ENCODE results near the gene RHD. TPM values are rescaled to one million over a fixed set of nuclear protein-coding genes. Genes with fewer than 3 reads are reported as not detected.
A peak's percentile ranks its signal among the peaks of the same experiment; 100 is the strongest.
"Not testable (repeated sequence)": the region's sequence is repeated elsewhere in the genome, so short reads cannot be mapped to it uniquely, and the experiment has no call there.

Gene RHD
- total RNA-seq (2014; rRNA removed; shearing (Covaris generic)), result 0.25 TPM in 1 of 2 replicates, not detected in the other
- polyA plus RNA-seq (2016; fragmentation: Nextera tagmentation; extraction: Ambion mirVana), result 0.32 and 0.33 TPM in 2 replicates

DNA sequence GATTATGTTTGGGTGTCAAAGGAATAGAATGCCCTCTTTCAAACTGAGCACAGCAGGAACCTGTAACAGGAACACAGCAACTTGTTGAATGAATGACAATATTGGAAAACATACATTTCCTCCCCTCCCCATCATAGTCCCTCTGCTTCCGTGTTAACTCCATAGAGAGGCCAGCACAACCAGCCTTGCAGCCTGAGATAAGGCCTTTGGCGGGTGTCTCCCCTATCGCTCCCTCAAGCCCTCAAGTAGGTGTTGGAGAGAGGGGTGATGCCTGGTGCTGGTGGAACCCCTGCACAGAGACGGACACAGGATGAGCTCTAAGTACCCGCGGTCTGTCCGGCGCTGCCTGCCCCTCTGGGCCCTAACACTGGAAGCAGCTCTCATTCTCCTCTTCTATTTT lies at the start of gene RHD:
RHD (plus strand) TSS at position 272 of the 400 bp plus-strand sequence; CDS start at position 311, 39 bp downstream.
- H3K27me3 ChIP-seq (replicated peaks; ENCODE audit: insufficient read depth); H3K9ac ChIP-seq; H3K36me3 ChIP-seq (ENCODE audit: low read depth); H3F3A ChIP-seq (ENCODE audit: insufficient read depth); H3K4me1 ChIP-seq (ENCODE audit: insufficient read depth); H2AFZ ChIP-seq; in situ Hi-C loops (cut with MboI); H3K79me2 ChIP-seq (ENCODE audit: insufficient read depth); H3K27ac ChIP-seq; H3K4me2 ChIP-seq (ENCODE audit: unreplicated experiment); H3K9me2 ChIP-seq (ENCODE audit: insufficient read depth); H4K20me1 ChIP-seq (ENCODE audit: insufficient read depth); DNase-seq; H3K9me3 ChIP-seq (ENCODE audit: low read depth); H3K4me3 ChIP-seq: not testable (repeated sequence)
- WGBS, 2 experiments (ENCODE audit: low coverage in 1 of 2, low lambda C conversion rate in 2 of 2, missing lambda C conversion rate in 2 of 2), result 79 to 98% methylated on average over 6 to 8 of the region's 8 CpGs

GRCh38 chr1:25222606-25223005 lies 49.7 kb upstream of the RHD start:
- no peak overlapping the region for H2AFZ ChIP-seq
- peaks cover 15% of the 10 kb centered on the region; the same call in 1 of the 2 replicates for H3K79me2 ChIP-seq (ENCODE audit: insufficient read depth)
- DNase-seq, result no peak
- no peaks in the 10 kb centered on the region for H3K9me3 ChIP-seq (ENCODE audit: low read depth)
- H3K4me3 ChIP-seq, result no peak overlapping the region
- H3K9ac ChIP-seq, result no peak overlapping the region
- H4K20me1 ChIP-seq (ENCODE audit: insufficient read depth), result no peaks in the 10 kb centered on the region
- peaks cover 53% of the 10 kb centered on the region for H3K36me3 ChIP-seq (ENCODE audit: low read depth)
- H3K4me1 ChIP-seq (ENCODE audit: insufficient read depth), result peaks cover 2% of the 10 kb centered on the region; the same call in 1 of the 2 replicates
- no peaks in the 10 kb centered on the region for H3K27me3 ChIP-seq (replicated peaks; ENCODE audit: insufficient read depth)
- H3K27ac ChIP-seq, result no peak overlapping the region
- H3K4me2 ChIP-seq (ENCODE audit: unreplicated experiment), result no peak overlapping the region
- 98 to 99% methylated on average over 4 of the region's 4 CpGs for WGBS, 2 experiments (ENCODE audit: low coverage in 1 of 2, low lambda C conversion rate in 2 of 2, missing lambda C conversion rate in 2 of 2)
- in situ Hi-C loops (cut with MboI), result no loop called here
- H3F3A ChIP-seq (ENCODE audit: insufficient read depth), result no peaks in the 10 kb centered on the region; the same call in 1 of the 2 replicates
- no peaks in the 10 kb centered on the region for H3K9me2 ChIP-seq (ENCODE audit: insufficient read depth)
- TF ChIP-seq EZH2phosphoT487 (IDR thresholded peaks at IDR 0.05; ENCODE audit: insufficient read depth, low read depth) (no peak), EZH2 (IDR thresholded peaks at IDR 0.05; ENCODE audit: insufficient read depth, poor library complexity, severe bottlenecking) (no peak)

DNA sequence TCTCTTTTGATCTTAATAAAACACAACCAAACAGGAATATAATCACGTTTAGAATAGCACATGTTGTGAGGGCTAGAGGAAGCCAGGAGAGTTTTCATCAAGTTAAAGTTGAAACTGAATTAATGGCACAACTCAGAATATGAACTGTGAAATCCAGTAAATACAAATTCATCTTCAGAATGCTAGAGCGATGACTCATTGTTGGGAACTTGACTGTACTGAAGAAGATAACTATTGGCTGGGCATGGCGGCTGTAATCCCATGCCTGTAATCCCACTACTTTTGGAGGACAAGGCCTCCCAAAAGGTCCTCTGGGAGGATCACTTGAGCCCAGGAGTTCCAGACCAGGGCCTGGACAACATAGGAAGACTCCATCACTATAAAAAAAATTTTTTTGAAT lies 48.8 kb upstream of the RHD start:
- Histone ChIP-seq H3K4me3 (no peak overlapping the region), H3K9me3 (ENCODE audit: low read depth) (no peaks in the 10 kb centered on the region), H3K4me1 (ENCODE audit: insufficient read depth) (peaks cover 10% of the 10 kb centered on the region), H2AFZ (no peak overlapping the region), H3K9ac (no peak overlapping the region), H3K27ac (no peak overlapping the region), H3K27me3 (replicated peaks; ENCODE audit: insufficient read depth) (no peaks in the 10 kb centered on the region), H3F3A (ENCODE audit: insufficient read depth) (peaks cover 6% of the 10 kb centered on the region; the same call in 1 of the 2 replicates), H3K4me2 (ENCODE audit: unreplicated experiment) (no peak overlapping the region), H4K20me1 (ENCODE audit: insufficient read depth) (no peaks in the 10 kb centered on the region), H3K36me3 (ENCODE audit: low read depth) (peaks cover 62% of the 10 kb centered on the region), H3K9me2 (ENCODE audit: insufficient read depth) (no peaks in the 10 kb centered on the region), H3K79me2 (ENCODE audit: insufficient read depth) (peaks cover 17% of the 10 kb centered on the region; the same call in 1 of the 2 replicates)
- no peak for TF ChIP-seq EZH2phosphoT487 (IDR thresholded peaks at IDR 0.05; ENCODE audit: insufficient read depth, low read depth)
- no peak for TF ChIP-seq EZH2 (IDR thresholded peaks at IDR 0.05; ENCODE audit: insufficient read depth, poor library complexity, severe bottlenecking)
- peak; percentile 68 for DNase-seq
- 65 to 66% methylated on average over 3 of the region's 3 CpGs for WGBS, 2 experiments (ENCODE audit: low coverage in 1 of 2, low lambda C conversion rate in 2 of 2, missing lambda C conversion rate in 2 of 2)
- in situ Hi-C loops (cut with MboI), result no loop called here

DNA sequence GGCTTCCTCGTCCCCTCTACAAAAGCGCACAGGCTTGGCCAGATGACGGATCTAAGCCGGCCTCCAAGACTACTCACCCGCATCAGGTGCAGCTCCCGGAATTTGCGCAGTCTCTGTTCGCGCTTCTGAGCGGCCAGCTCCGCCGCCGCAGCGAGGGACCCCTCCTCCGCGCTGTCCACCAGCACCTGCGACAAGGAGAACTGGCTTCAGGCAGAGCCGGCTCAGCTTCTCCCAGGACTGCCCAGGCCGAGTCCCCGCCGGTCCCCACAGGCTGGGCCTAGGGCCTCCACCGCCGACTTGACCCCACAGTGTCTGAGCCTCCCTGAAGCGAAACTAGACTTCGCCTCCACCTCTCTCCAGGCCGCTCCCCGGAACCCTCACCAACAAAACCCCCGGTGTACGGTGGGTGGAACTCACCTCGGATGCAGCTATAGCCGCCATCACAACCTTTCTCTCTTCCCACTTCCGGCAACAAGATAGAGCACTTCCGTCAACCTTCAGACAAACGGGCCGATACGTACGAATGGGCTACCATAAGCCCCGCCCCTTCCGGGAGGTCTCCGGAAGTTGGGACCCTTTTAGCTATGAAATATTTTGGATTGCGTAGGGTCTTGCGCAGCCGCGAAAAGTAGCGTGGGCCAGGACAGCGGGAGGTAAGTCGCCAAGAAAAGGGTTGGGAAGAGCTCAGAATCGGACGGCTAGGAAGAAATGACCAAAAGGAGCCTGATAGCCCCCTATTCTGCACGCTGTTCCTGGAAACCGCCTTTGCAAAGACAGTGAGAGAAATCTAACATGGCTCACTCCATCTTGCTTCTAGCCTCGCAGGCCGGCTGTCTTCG lies 40.1 kb upstream of the RHD start, which contains the start of gene SYF2:
SYF2 (minus strand) TSS at position 476 of the 839 bp plus-strand sequence; CDS start at position 441, 35 bp downstream.
- Histone ChIP-seq H3K36me3 (ENCODE audit: low read depth) (peaks cover 22% of the 10 kb centered on the region), H2AFZ (peak within 1 kb of the TSS; percentile 77), H4K20me1 (ENCODE audit: insufficient read depth) (no peaks in the 10 kb centered on the region), H3K9me2 (ENCODE audit: insufficient read depth) (no peaks in the 10 kb centered on the region), H3K27me3 (replicated peaks; ENCODE audit: insufficient read depth) (no peaks in the 10 kb centered on the region), H3K4me1 (ENCODE audit: insufficient read depth) (peaks cover 29% of the 10 kb centered on the region), H3K4me3 (peak within 1 kb of the TSS; percentile 92), H3K9me3 (ENCODE audit: low read depth) (no peaks in the 10 kb centered on the region), H3K4me2 (ENCODE audit: unreplicated experiment) (peak within 1 kb of the TSS; percentile 95), H3K9ac (peak within 1 kb of the TSS; percentile 96), H3F3A (ENCODE audit: insufficient read depth) (peaks cover 34% of the 10 kb centered on the region), H3K27ac (peak within 1 kb of the TSS; percentile 90), H3K79me2 (ENCODE audit: insufficient read depth) (peaks cover 73% of the 10 kb centered on the region)
- no peak for TF ChIP-seq EZH2phosphoT487 (IDR thresholded peaks at IDR 0.05; ENCODE audit: insufficient read depth, low read depth)
- TF ChIP-seq EZH2 (IDR thresholded peaks at IDR 0.05; ENCODE audit: insufficient read depth, poor library complexity, severe bottlenecking), result no peak
- peak; percentile 97 for DNase-seq
- in situ Hi-C loops (cut with MboI), result loop anchor here (25.0 kb wide), 1 partner anchor 580 kb away; the partner anchor contains the start of genes MTFR1L and SELENON
- WGBS, 2 experiments (ENCODE audit: low coverage in 1 of 2, low lambda C conversion rate in 2 of 2, missing lambda C conversion rate in 2 of 2), result 0 to 1% methylated on average over 54 of the region's 54 CpGs
